Measurements from ENCODE around the gene CCDC154. TPM values are rescaled to one million over a fixed set of nuclear protein-coding genes. Genes with fewer than 3 reads are reported as not detected.

Gene CCDC154
- total and polyA plus RNA-seq, 2 donors (not counting 3 experiments of a cell fraction or from before 2014, with no cell fraction given), result 0.65 to 0.75 TPM

GRCh38 chr16:1464196-1464893, 20.0 kb upstream of the CCDC154 start:
- H4K20me1 ChIP-seq (replicated peaks; ENCODE audit: control insufficient read depth, extremely low read depth, insufficient read depth, low read length), result no peaks in the 10 kb centered on the region
- H3K9me1 ChIP-seq (replicated peaks; ENCODE audit: control insufficient read depth, extremely low read depth, insufficient read depth, low read length), result no peaks in the 10 kb centered on the region
- TF ChIP-seq POLR2AphosphoS5 (IDR thresholded peaks at IDR 0.05; ENCODE audit: insufficient read depth, low read depth, low read length), result no peak
- TF ChIP-seq FOS (IDR thresholded peaks at IDR 0.05; ENCODE audit: borderline replicate concordance, insufficient read depth, low read length), result no peak
- TF ChIP-seq CTCF (IDR thresholded peaks at IDR 0.05; ENCODE audit: extremely low read depth in 1 of 2, insufficient read depth in 1 of 2, low read depth in 1 of 2, low read length in 2 of 2), result no peak
- TF ChIP-seq EZH2 (IDR thresholded peaks at IDR 0.05; ENCODE audit: borderline replicate concordance, low read depth, low read length, severe bottlenecking), result no peak
- TF ChIP-seq GATA2 (IDR thresholded peaks at IDR 0.05; ENCODE audit: insufficient read depth, insufficient read length, low read depth, low read length), result no peak
- intact Hi-C loops (cut with micrococcal nuclease), result no loop called here
- H3K79me2 ChIP-seq (ENCODE audit: control insufficient read depth, insufficient read depth, low read length), result peaks cover 7% of the 10 kb centered on the region
- peaks cover 0 to 18% of the 10 kb centered on the region in 2 experiments for H3K36me3 ChIP-seq (ENCODE audit: control insufficient read depth in 2 of 2, extremely low read depth in 1 of 2, insufficient read depth in 2 of 2, low read length in 2 of 2)
- dilution Hi-C loops (cut with MboI; ENCODE audit: extremely low pct_ligation_motif_present, low sequenced_read_pairs), result no loop called here
- FAIRE-seq (no peak), DNase-seq (ENCODE audit: low read depth, low spot score) (no peak)
- H3K9me3 ChIP-seq (replicated peaks; ENCODE audit: control insufficient read depth, insufficient read depth, low read length), result no peaks in the 10 kb centered on the region
- ChIA-PET CTCF (no interaction called here), POLR2A (no interaction called here)
- H3K27ac ChIP-seq (ENCODE audit: insufficient read depth, low read depth, low read length), result no peak overlapping the region
- no peak overlapping the region for H3K9ac ChIP-seq (replicated peaks; ENCODE audit: extremely low read depth, insufficient read depth, low read length)
- no peaks in the 10 kb centered on the region for H3K27me3 ChIP-seq (ENCODE audit: control insufficient read depth in 2 of 2, insufficient read depth in 2 of 2, low read length in 2 of 2)
- no TSS peak for BruUV-seq (replicated peaks)
- H3K4me2 ChIP-seq (ENCODE audit: insufficient read depth, low read length), result no peak overlapping the region
- no peak overlapping the region for H2AFZ ChIP-seq (ENCODE audit: low read depth, low read length)
- no peaks in the 10 kb centered on the region for H3K4me1 ChIP-seq (ENCODE audit: control insufficient read depth, extremely low read depth, insufficient read depth, low read length)
- H3K4me3 ChIP-seq (replicated peaks in 1 of 3; ENCODE audit: insufficient read depth in 1 of 3, low read depth in 1 of 3, low read length in 3 of 3), result no peak overlapping the region

Measured in endothelial cell of umbilical vein (primary cell).